Measurements from ENCODE around the gene ADGRG1. TPM values are rescaled to one million over a fixed set of nuclear protein-coding genes. Genes with fewer than 3 reads are reported as not detected.

The ADGRG1 gene
- polyA plus RNA-seq, 1 of the 3 experiments (the other 2 are of a cell fraction): 7.4 TPM

- TF ChIP-seq FOXM1 (IDR thresholded peaks at IDR 0.05; ENCODE audit: low read depth): no peak
- TF ChIP-seq RAD21 (IDR thresholded peaks at IDR 0.05; ENCODE audit: low read length): no peak
- TF ChIP-seq USF2 (IDR thresholded peaks at IDR 0.05; ENCODE audit: borderline replicate concordance, low read depth, low read length): no peak
Observed at GRCh38 chr16:57665541-57665940, 37.1 kb downstream of the ADGRG1 start (continued).

GRCh38 chr16:57666353-57667047, 38.1 kb downstream of the ADGRG1 start:
- Histone ChIP-seq H3K4me3 (ENCODE audit: low read depth in 2 of 2, low read length in 1 of 2) (no peak overlapping the region), H3K9me3 (no peaks in the 10 kb centered on the region), H3F3A (replicated peaks; ENCODE audit: insufficient read depth) (no peaks in the 10 kb centered on the region), H3K27ac (ENCODE audit: low read depth in 2 of 2, low read length in 1 of 2) (no peak overlapping the region), H3K27me3 (ENCODE audit: insufficient read depth) (no peaks in the 10 kb centered on the region), H3K9me2 (no peaks in the 10 kb centered on the region), H3K36me3 (replicated peaks in 1 of 2; ENCODE audit: control insufficient read depth in 1 of 2, insufficient read depth in 2 of 2, low read length in 1 of 2) (no peaks in the 10 kb centered on the region), H3K79me2 (ENCODE audit: insufficient read depth) (no peaks in the 10 kb centered on the region), H3K4me1 (ENCODE audit: control insufficient read depth in 1 of 2, insufficient read depth in 2 of 2, low read depth in 1 of 2, low read length in 1 of 2) (peaks cover 0 to 11% of the 10 kb centered on the region in 2 experiments; a peak in 1 of 4 replicates), H3K9ac (no peak overlapping the region), H4K20me1 (ENCODE audit: insufficient read depth) (no peaks in the 10 kb centered on the region), H3K4me2 (no peak overlapping the region), H2AFZ (ENCODE audit: low read depth) (no peak overlapping the region)
- ChIA-PET POLR2A (no interaction called here), CTCF (interaction anchor here (1.0 to 1.7 kb wide), 4 partner anchors 13 to 75 kb away, joined by 3 to 6 read pairs (median 4); no protein-coding TSS in a partner anchor)
- no peak for DNase-seq
- 71% methylated on average over 9 of the region's 11 CpGs for WGBS (ENCODE audit: low lambda C conversion rate)
- TF ChIP-seq ZBTB33 (IDR thresholded peaks at IDR 0.05; ENCODE audit: borderline replicate concordance, low read depth) (no peak), YY1 (IDR thresholded peaks at IDR 0.05; ENCODE audit: low read depth) (no peak), FOSL2 (IDR thresholded peaks at IDR 0.05; ENCODE audit: borderline replicate concordance, low read depth) (no peak), TCF12 (IDR thresholded peaks at IDR 0.05) (no peak), EZH2phosphoT487 (IDR thresholded peaks at IDR 0.05; ENCODE audit: borderline replicate concordance, low read depth) (no peak), FOXM1 (IDR thresholded peaks at IDR 0.05; ENCODE audit: low read depth) (no peak), USF2 (IDR thresholded peaks at IDR 0.05; ENCODE audit: borderline replicate concordance, low read depth, low read length) (no peak), GATA2 (CRISPR knock-in tag; IDR thresholded peaks at IDR 0.05) (no peak), USF1 (IDR thresholded peaks at IDR 0.05; ENCODE audit: borderline replicate concordance, low read depth) (no peak), POLR2AphosphoS5 (IDR thresholded peaks at IDR 0.05; ENCODE audit: low read depth, low read length) (no peak), NRF1 (IDR thresholded peaks at IDR 0.05; ENCODE audit: low read depth, low read length) (no peak), PBX3 (IDR thresholded peaks at IDR 0.05) (no peak), FOXJ3 (CRISPR knock-in tag; IDR thresholded peaks at IDR 0.05) (no peak), MAX (IDR thresholded peaks at IDR 0.05; ENCODE audit: low read depth) (no peak), MEF2A (IDR thresholded peaks at IDR 0.05; ENCODE audit: borderline replicate concordance, low read depth) (no peak), REST (IDR thresholded peaks at IDR 0.05; ENCODE audit: low read depth, low read length) (no peak), EP300 (IDR thresholded peaks at IDR 0.05; ENCODE audit: borderline replicate concordance in 1 of 2, low read depth in 1 of 2, low read length in 1 of 2) (no peak), SMC3 (IDR thresholded peaks at IDR 0.05; ENCODE audit: low read depth, low read length) (no peak)
